H1 (cell line): Measurements from ENCODE around the gene LRRC55. TPM values are rescaled to one million over a fixed set of nuclear protein-coding genes. Genes with fewer than 3 reads are reported as not detected.

Source experiments
- BACH1 ChIP-seq: IDR thresholded peaks from 2 replicates; pipeline ENCODE4 v1.6.1; 2012; ENCODE audit warnings: low read length, improper control_type of control experiment
- CBX8 ChIP-seq: fragments of 300-800, 300-1000 bp; sonication (generic); IDR thresholded peaks from 2 replicates; pipeline ENCODE4 v1.7.1; 2016; ENCODE audit warnings: low read depth, low read length, borderline replicate concordance
- SIN3A ChIP-seq, 2 experiments: IDR thresholded peaks in 1 of 2; conservative IDR thresholded peaks in 1 of 2; 2 replicates each; pipeline ENCODE4 v1.6.1; 2011 to 2012; ENCODE audit warnings: low read length in 2 of 2, improper control_type of control experiment in 1 of 2, low read depth in 1 of 2, mild to moderate bottlenecking in 1 of 2
- polyA plus RNA-seq, 7 experiments: library from polyadenylated mRNA; depleted of rRNA in 3 of 7; stranded (reverse) in 5 of 7; unstranded in 2 of 7; fragments of >200 nt in 5 of 7; fragments of 200-250 nt in 2 of 7; gene quantifications; 1 replicate in 5 of 7; 2 replicates in 1 of 7; 4 replicates in 1 of 7; pipeline versions ENCODE4 v1.2.1 to v1.2.3, GENCODE V29; 2011 to 2013; ENCODE audit warnings: missing spikeins in 2 of 7, mixed read lengths in 2 of 7
- total RNA-seq: library from RNA; stranded (reverse); fragmentation: NEBNext Ultra II Directional; extraction: Animal tissue kit (Norgen Biotek cat#: 25700); gene quantifications from 2 replicates; pipeline ENCODE4 v1.2.1, GENCODE V29; 2021
- TF ChIP-seq, protein P1 (sequence below): fragments of 300-600 bp; sonication (generic); IDR thresholded peaks from 2 replicates; pipeline ENCODE4 v1.7.1; 2012; ENCODE audit warnings: low read length, moderate library complexity, mild to moderate bottlenecking, inconsistent platforms; ENCODE audit not compliant: insufficient replicate concordance

LRRC55 gene
- total and polyA plus RNA-seq, 2 of the 8 experiments (the other 6 are each of a cell fraction or from before 2014, with no cell fraction given), result 0.62 to 1.1 TPM

DNA sequence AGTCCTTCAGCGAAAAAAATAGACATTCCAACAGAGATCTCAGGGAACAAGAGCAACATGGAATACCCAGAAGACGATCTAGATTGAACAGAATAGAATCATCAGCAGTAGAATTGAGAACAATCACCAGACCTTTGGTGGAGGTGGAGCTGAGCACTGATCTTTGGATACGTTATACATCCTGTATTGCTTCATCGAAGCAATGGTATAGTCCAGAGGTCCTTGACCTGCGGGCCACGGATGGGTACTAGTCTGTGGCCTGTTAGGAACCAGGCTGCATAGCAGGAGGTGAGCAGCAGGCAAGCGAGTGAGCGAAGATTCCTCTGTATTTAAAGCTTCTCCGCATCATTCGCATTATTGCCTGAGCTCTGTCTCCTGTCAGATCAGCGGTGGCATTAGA is 17.6 kb downstream of the LRRC55 start (continued):
- TF ChIP-seq CBX8, result no peak
- TF ChIP-seq, protein P1, sequence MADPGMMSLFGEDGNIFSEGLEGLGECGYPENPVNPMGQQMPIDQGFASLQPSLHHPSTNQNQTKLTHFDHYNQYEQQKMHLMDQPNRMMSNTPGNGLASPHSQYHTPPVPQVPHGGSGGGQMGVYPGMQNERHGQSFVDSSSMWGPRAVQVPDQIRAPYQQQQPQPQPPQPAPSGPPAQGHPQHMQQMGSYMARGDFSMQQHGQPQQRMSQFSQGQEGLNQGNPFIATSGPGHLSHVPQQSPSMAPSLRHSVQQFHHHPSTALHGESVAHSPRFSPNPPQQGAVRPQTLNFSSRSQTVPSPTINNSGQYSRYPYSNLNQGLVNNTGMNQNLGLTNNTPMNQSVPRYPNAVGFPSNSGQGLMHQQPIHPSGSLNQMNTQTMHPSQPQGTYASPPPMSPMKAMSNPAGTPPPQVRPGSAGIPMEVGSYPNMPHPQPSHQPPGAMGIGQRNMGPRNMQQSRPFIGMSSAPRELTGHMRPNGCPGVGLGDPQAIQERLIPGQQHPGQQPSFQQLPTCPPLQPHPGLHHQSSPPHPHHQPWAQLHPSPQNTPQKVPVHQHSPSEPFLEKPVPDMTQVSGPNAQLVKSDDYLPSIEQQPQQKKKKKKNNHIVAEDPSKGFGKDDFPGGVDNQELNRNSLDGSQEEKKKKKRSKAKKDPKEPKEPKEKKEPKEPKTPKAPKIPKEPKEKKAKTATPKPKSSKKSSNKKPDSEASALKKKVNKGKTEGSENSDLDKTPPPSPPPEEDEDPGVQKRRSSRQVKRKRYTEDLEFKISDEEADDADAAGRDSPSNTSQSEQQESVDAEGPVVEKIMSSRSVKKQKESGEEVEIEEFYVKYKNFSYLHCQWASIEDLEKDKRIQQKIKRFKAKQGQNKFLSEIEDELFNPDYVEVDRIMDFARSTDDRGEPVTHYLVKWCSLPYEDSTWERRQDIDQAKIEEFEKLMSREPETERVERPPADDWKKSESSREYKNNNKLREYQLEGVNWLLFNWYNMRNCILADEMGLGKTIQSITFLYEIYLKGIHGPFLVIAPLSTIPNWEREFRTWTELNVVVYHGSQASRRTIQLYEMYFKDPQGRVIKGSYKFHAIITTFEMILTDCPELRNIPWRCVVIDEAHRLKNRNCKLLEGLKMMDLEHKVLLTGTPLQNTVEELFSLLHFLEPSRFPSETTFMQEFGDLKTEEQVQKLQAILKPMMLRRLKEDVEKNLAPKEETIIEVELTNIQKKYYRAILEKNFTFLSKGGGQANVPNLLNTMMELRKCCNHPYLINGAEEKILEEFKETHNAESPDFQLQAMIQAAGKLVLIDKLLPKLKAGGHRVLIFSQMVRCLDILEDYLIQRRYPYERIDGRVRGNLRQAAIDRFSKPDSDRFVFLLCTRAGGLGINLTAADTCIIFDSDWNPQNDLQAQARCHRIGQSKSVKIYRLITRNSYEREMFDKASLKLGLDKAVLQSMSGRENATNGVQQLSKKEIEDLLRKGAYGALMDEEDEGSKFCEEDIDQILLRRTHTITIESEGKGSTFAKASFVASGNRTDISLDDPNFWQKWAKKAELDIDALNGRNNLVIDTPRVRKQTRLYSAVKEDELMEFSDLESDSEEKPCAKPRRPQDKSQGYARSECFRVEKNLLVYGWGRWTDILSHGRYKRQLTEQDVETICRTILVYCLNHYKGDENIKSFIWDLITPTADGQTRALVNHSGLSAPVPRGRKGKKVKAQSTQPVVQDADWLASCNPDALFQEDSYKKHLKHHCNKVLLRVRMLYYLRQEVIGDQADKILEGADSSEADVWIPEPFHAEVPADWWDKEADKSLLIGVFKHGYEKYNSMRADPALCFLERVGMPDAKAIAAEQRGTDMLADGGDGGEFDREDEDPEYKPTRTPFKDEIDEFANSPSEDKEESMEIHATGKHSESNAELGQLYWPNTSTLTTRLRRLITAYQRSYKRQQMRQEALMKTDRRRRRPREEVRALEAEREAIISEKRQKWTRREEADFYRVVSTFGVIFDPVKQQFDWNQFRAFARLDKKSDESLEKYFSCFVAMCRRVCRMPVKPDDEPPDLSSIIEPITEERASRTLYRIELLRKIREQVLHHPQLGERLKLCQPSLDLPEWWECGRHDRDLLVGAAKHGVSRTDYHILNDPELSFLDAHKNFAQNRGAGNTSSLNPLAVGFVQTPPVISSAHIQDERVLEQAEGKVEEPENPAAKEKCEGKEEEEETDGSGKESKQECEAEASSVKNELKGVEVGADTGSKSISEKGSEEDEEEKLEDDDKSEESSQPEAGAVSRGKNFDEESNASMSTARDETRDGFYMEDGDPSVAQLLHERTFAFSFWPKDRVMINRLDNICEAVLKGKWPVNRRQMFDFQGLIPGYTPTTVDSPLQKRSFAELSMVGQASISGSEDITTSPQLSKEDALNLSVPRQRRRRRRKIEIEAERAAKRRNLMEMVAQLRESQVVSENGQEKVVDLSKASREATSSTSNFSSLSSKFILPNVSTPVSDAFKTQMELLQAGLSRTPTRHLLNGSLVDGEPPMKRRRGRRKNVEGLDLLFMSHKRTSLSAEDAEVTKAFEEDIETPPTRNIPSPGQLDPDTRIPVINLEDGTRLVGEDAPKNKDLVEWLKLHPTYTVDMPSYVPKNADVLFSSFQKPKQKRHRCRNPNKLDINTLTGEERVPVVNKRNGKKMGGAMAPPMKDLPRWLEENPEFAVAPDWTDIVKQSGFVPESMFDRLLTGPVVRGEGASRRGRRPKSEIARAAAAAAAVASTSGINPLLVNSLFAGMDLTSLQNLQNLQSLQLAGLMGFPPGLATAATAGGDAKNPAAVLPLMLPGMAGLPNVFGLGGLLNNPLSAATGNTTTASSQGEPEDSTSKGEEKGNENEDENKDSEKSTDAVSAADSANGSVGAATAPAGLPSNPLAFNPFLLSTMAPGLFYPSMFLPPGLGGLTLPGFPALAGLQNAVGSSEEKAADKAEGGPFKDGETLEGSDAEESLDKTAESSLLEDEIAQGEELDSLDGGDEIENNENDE, result no peak
- no peak for TF ChIP-seq BACH1
- TF ChIP-seq SIN3A (conservative IDR thresholded peaks at IDR 0.05 in 1 of 2, IDR thresholded peaks at IDR 0.05 in 1 of 2; ENCODE audit: low read depth in 1 of 2, low read length in 2 of 2), result no peak
